HCT116 (cell line): Measurements from ENCODE around the gene EYA4. TPM values are rescaled to one million over a fixed set of nuclear protein-coding genes. Genes with fewer than 3 reads are reported as not detected.

Source experiments
- ATAC-seq: fragments of 200-7000 bp; cut with Tn5 transposase; 2 replicates; pipeline ENCODE4 v1.9.1; 2020; ENCODE audit warnings: mild to moderate bottlenecking, moderate library complexity
- BruUV-seq: library from RNA; stranded (reverse); fragments of 400-500 nt; replicated peaks from 2 replicates; lab custom pipeline; 2021; lab: Mats Ljungman, UMichigan
- CTCF ChIA-PET: fragments of 300-600 bp; sonication (Branson Sonifier 250); formaldehyde crosslinking; loops from one replicate; lab custom pipeline; 2021; ENCODE audit warnings: antibody characterized with exemption; lab: Charles Lee
- POLR2A ChIA-PET: fragments of 300-600, 350-600 bp; sonication (Branson Sonifier 250); formaldehyde crosslinking; loops from one replicate; lab custom pipeline; 2021; ENCODE audit warnings: antibody characterized with exemption; lab: Charles Lee
- RAD21 ChIA-PET, 2 experiments: fragments of 300-600 bp; sonication (Branson Sonifier 250); formaldehyde crosslinking; loops; one replicate each; lab custom pipeline; 2023; ENCODE audit warnings: low total read pairs in 2 of 2; ENCODE audit not compliant: uncharacterized antibody in 2 of 2, unreplicated experiment in 2 of 2, low non-redundant PET in 1 of 2; lab: Charles Lee
- DNase-seq: peaks from one replicate; pipeline ENCODE4 v3.0.0-alpha.2; 2010; ENCODE audit warnings: low read depth, low spot score
- H2AFZ ChIP-seq: fragments of 200-600 bp; shearing (Covaris generic), sonication (generic); 2 replicates; pipeline ENCODE4 v1.6.1; 2017; ENCODE audit warnings: low read depth, mixed run types, mixed read lengths, antibody characterized with exemption, low read length; ENCODE audit not compliant: poor library complexity, severe bottlenecking
- H3K27ac ChIP-seq: 2 replicates; pipeline ENCODE4 v1.5.1; 2012; ENCODE audit warnings: low read depth, low read length
- H3K27me3 ChIP-seq: fragments of 200-600 bp; sonication (generic); 2 replicates; pipeline ENCODE4 v1.6.1; 2016; ENCODE audit warnings: mixed run types, low read length, mixed read lengths; ENCODE audit not compliant: insufficient read depth
- H3K36me3 ChIP-seq, 2 experiments: fragments of 200-500 bp in 1 of 2; fragments of 200-600 bp in 1 of 2; sonication (Bioruptor generic) in 1 of 2; sonication (generic) in 1 of 2; 2 replicates each; pipeline versions ENCODE4 v1.5.1 to v1.6.1; 2014 to 2016; ENCODE audit warnings: low read length in 2 of 2, inconsistent platforms in 1 of 2, mixed read lengths in 1 of 2, mixed run types in 1 of 2; ENCODE audit not compliant: insufficient read depth in 2 of 2, control insufficient read depth in 1 of 2
- H3K4me1 ChIP-seq, 2 experiments: fragments of 200-600 bp in 1 of 2; sonication (generic) in 1 of 2; 2 replicates each; pipeline versions ENCODE4 v1.5.1 to v1.6.1; 2012 to 2017; ENCODE audit warnings: low read length in 2 of 2, inconsistent platforms in 1 of 2, mild to moderate bottlenecking in 1 of 2, mixed read lengths in 1 of 2, mixed run types in 1 of 2, moderate library complexity in 1 of 2; ENCODE audit not compliant: insufficient read depth in 2 of 2, control insufficient read depth in 1 of 2
- H3K4me2 ChIP-seq: fragments of 200-600 bp; sonication (generic); 2 replicates; pipeline ENCODE4 v1.6.1; 2017; ENCODE audit warnings: mixed run types, low read length, mixed read lengths
- H3K4me3 ChIP-seq, 2 experiments: fragments of 200-600 bp in 1 of 2; sonication (generic) in 1 of 2; replicated peaks in 1 of 2; 2 replicates each; pipeline ENCODE4 v1.5.1; 2011 to 2016; ENCODE audit warnings: low read length in 2 of 2, control low read depth in 1 of 2, low read depth in 1 of 2, mild to moderate bottlenecking in 1 of 2, mixed read lengths in 1 of 2, mixed run types in 1 of 2
- H3K79me2 ChIP-seq: fragments of 200-600 bp; sonication (generic); 2 replicates; pipeline ENCODE4 v1.6.1; 2017; ENCODE audit warnings: mild to moderate bottlenecking, mixed run types, low read length, moderate library complexity, mixed read lengths; ENCODE audit not compliant: insufficient read depth
- H3K9ac ChIP-seq: fragments of 200-600 bp; sonication (generic); 2 replicates; pipeline ENCODE4 v1.6.1; 2016; ENCODE audit warnings: low read length, mixed read lengths
- H3K9me2 ChIP-seq: fragments of 200-600 bp; sonication (generic), shearing (Covaris generic); 2 replicates; pipeline ENCODE4 v1.6.1; 2017; ENCODE audit warnings: mixed run types, mild to moderate bottlenecking, moderate library complexity; ENCODE audit not compliant: insufficient read depth
- H3K9me3 ChIP-seq, 2 experiments: fragments of 200-500 bp in 1 of 2; fragments of 200-600 bp in 1 of 2; sonication (Bioruptor generic) in 1 of 2; sonication (generic) in 1 of 2; 2 replicates each; pipeline ENCODE4 v1.6.1; 2014 to 2017; ENCODE audit warnings: low read length in 2 of 2, mixed read lengths in 2 of 2, inconsistent platforms in 1 of 2, low read depth in 1 of 2, mild to moderate bottlenecking in 1 of 2, mixed run types in 1 of 2, moderate library complexity in 1 of 2; ENCODE audit not compliant: control insufficient read depth in 1 of 2, insufficient read depth in 1 of 2
- H4K20me1 ChIP-seq: fragments of 200-600 bp; sonication (generic), shearing (Covaris generic); 2 replicates; pipeline ENCODE4 v1.6.1; 2017; ENCODE audit warnings: mixed run types, mild to moderate bottlenecking, moderate library complexity; ENCODE audit not compliant: insufficient read depth
- CEBPB ChIP-seq: IDR thresholded peaks from 2 replicates; pipeline ENCODE4 v1.6.1; 2012; ENCODE audit warnings: low read depth
- EGR1 ChIP-seq: IDR thresholded peaks from 2 replicates; pipeline ENCODE4 v1.6.1; 2012; ENCODE audit warnings: low read depth
- EZH2 ChIP-seq: fragments of 200-600 bp; sonication (generic); IDR thresholded peaks from 2 replicates; pipeline ENCODE4 v1.6.1; 2017; ENCODE audit warnings: antibody characterized with exemption, mixed run types
- EZH2phosphoT487 ChIP-seq: fragments of 200-600 bp; IDR thresholded peaks from 2 replicates; pipeline ENCODE4 v1.6.1; 2018; ENCODE audit warnings: antibody characterized with exemption, borderline replicate concordance
- FOSL1 ChIP-seq: IDR thresholded peaks from 2 replicates; pipeline ENCODE4 v1.6.1; 2012; ENCODE audit warnings: low read depth
- POLR2A ChIP-seq: IDR thresholded peaks from 2 replicates; pipeline ENCODE4 v1.7.0; 2011; ENCODE audit warnings: borderline replicate concordance; ENCODE audit not compliant: insufficient read depth, insufficient read length; ENCODE audit errors: extremely low read depth
- POLR2AphosphoS5 ChIP-seq: IDR thresholded peaks from 2 replicates; pipeline ENCODE4 v1.6.1; 2011; ENCODE audit warnings: mild to moderate bottlenecking, low read depth, low read length, moderate library complexity
- SIN3A ChIP-seq: IDR thresholded peaks from 2 replicates; pipeline ENCODE4 v1.6.1; 2012; ENCODE audit warnings: low read depth
- SP1 ChIP-seq: IDR thresholded peaks from 2 replicates; pipeline ENCODE4 v1.6.1; 2012; ENCODE audit warnings: low read depth
- SRF ChIP-seq: IDR thresholded peaks from 2 replicates; pipeline ENCODE4 v1.6.1; 2012; ENCODE audit warnings: low read depth
- TCF7L2 ChIP-seq: IDR thresholded peaks from 2 replicates; pipeline ENCODE4 v1.7.0; 2011; ENCODE audit warnings: borderline replicate concordance, inconsistent platforms; ENCODE audit not compliant: insufficient read depth, insufficient read length; ENCODE audit errors: extremely low read depth
- ZFX ChIP-seq: fragments of 450-650 bp; IDR thresholded peaks from 2 replicates; pipeline ENCODE4 v1.6.1; 2017
- ZNF274 ChIP-seq: fragments of 200-500 bp; sonication (Bioruptor generic); IDR thresholded peaks from 2 replicates; pipeline ENCODE4 v1.6.1; 2014; ENCODE audit warnings: mild to moderate bottlenecking, low read depth, low read length, inconsistent platforms
- intact Hi-C: fragments of 100-400 bp; cut with micrococcal nuclease; formaldehyde crosslinking; loops from 2 replicates; pipeline ENCODE4 v1.10.0; 2022
- total RNA-seq: library from RNA; stranded (reverse); gene quantifications from one replicate; pipeline ENCODE4 v1.2.1, GENCODE V29; 2021; ENCODE audit not compliant: unreplicated experiment
- TF ChIP-seq, protein P1 (sequence below): IDR thresholded peaks from 2 replicates; pipeline ENCODE4 v1.6.1; 2012; ENCODE audit warnings: low read depth
- TF ChIP-seq, protein P2 (sequence below): IDR thresholded peaks from 2 replicates; pipeline ENCODE4 v1.6.1; 2012
- TF ChIP-seq, protein P3 (sequence below): IDR thresholded peaks from 2 replicates; pipeline ENCODE4 v1.6.1; 2012
- TF ChIP-seq, protein P4 (sequence below), 3 experiments: fragments of 200-600 bp in 1 of 3; sonication (generic) in 1 of 3; IDR thresholded peaks in 2 of 3; conservative IDR thresholded peaks in 1 of 3; 2 replicates each; pipeline ENCODE4 v1.5.1; 2012 to 2017; ENCODE audit warnings: low read depth in 2 of 3, low read length in 2 of 3, antibody characterized with exemption in 1 of 3, borderline replicate concordance in 1 of 3, control low read depth in 1 of 3, mild to moderate bottlenecking in 1 of 3, mixed read lengths in 1 of 3, mixed run types in 1 of 3, moderate library complexity in 1 of 3; ENCODE audit not compliant: insufficient read depth in 1 of 3
- TF ChIP-seq, protein P5 (sequence below): IDR thresholded peaks from 2 replicates; pipeline ENCODE4 v1.6.1; 2011; ENCODE audit warnings: mild to moderate bottlenecking, low read length, moderate library complexity; ENCODE audit not compliant: insufficient replicate concordance; ENCODE audit errors: extremely low read depth

EYA4 gene
- total RNA-seq, 1 experiment from 2014 or later: not detected

DNA sequence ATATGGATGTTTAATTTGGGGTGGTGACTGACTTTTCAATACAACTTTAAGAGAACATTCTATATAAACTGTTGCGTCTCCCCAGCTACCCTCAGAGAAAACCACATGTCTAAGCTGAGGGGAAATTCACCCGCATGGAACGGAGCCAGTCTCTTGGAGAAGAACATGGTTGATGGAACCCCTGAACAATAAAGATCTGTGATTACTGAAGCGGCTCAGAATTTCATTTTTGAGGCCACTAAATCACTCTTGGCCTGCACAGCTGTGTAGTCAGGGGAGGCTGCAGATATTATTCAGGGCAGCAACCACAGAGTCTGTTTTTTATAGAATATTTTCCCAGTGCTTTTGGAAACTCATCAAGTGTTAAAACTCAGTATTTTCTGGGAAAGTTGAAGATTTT lies 73.8 kb downstream of the EYA4 start:
- no peak overlapping the region for H3K27ac ChIP-seq
- no peaks in the 10 kb centered on the region for H3K9me2 ChIP-seq
- intact Hi-C loops: no loop called here
- no peak overlapping the region for H2AFZ ChIP-seq
- peaks cover 18% of the 10 kb centered on the region; the same call in 1 of the 2 replicates for H3K27me3 ChIP-seq
- CTCF ChIA-PET: no interaction called here
- RAD21 ChIA-PET: no interaction called here
- H4K20me1 ChIP-seq: no peaks in the 10 kb centered on the region
- BruUV-seq: no TSS peak
- H3K4me3 ChIP-seq: no peak overlapping the region
- DNase-seq: no peak
- POLR2A ChIA-PET: no interaction called here
- no peaks in the 10 kb centered on the region for H3K79me2 ChIP-seq
- ATAC-seq: no peak
- no peak for TF ChIP-seq CEBPB
- no peak for TF ChIP-seq EZH2phosphoT487
- no peak for TF ChIP-seq EZH2
- TF ChIP-seq, protein P1, sequence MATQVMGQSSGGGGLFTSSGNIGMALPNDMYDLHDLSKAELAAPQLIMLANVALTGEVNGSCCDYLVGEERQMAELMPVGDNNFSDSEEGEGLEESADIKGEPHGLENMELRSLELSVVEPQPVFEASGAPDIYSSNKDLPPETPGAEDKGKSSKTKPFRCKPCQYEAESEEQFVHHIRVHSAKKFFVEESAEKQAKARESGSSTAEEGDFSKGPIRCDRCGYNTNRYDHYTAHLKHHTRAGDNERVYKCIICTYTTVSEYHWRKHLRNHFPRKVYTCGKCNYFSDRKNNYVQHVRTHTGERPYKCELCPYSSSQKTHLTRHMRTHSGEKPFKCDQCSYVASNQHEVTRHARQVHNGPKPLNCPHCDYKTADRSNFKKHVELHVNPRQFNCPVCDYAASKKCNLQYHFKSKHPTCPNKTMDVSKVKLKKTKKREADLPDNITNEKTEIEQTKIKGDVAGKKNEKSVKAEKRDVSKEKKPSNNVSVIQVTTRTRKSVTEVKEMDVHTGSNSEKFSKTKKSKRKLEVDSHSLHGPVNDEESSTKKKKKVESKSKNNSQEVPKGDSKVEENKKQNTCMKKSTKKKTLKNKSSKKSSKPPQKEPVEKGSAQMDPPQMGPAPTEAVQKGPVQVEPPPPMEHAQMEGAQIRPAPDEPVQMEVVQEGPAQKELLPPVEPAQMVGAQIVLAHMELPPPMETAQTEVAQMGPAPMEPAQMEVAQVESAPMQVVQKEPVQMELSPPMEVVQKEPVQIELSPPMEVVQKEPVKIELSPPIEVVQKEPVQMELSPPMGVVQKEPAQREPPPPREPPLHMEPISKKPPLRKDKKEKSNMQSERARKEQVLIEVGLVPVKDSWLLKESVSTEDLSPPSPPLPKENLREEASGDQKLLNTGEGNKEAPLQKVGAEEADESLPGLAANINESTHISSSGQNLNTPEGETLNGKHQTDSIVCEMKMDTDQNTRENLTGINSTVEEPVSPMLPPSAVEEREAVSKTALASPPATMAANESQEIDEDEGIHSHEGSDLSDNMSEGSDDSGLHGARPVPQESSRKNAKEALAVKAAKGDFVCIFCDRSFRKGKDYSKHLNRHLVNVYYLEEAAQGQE: no peak
- no peak for TF ChIP-seq FOSL1
- no peak for TF ChIP-seq SIN3A
- TF ChIP-seq, protein P2, sequence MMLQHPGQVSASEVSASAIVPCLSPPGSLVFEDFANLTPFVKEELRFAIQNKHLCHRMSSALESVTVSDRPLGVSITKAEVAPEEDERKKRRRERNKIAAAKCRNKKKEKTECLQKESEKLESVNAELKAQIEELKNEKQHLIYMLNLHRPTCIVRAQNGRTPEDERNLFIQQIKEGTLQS: no peak
- no peak for TF ChIP-seq ZNF274
- TF ChIP-seq ZFX: no peak
- no peak for TF ChIP-seq POLR2A
- TF ChIP-seq, protein P3, sequence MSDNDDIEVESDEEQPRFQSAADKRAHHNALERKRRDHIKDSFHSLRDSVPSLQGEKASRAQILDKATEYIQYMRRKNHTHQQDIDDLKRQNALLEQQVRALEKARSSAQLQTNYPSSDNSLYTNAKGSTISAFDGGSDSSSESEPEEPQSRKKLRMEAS: no peak
- no peak for TF ChIP-seq SRF
- TF ChIP-seq, protein P4, sequence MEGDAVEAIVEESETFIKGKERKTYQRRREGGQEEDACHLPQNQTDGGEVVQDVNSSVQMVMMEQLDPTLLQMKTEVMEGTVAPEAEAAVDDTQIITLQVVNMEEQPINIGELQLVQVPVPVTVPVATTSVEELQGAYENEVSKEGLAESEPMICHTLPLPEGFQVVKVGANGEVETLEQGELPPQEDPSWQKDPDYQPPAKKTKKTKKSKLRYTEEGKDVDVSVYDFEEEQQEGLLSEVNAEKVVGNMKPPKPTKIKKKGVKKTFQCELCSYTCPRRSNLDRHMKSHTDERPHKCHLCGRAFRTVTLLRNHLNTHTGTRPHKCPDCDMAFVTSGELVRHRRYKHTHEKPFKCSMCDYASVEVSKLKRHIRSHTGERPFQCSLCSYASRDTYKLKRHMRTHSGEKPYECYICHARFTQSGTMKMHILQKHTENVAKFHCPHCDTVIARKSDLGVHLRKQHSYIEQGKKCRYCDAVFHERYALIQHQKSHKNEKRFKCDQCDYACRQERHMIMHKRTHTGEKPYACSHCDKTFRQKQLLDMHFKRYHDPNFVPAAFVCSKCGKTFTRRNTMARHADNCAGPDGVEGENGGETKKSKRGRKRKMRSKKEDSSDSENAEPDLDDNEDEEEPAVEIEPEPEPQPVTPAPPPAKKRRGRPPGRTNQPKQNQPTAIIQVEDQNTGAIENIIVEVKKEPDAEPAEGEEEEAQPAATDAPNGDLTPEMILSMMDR (IDR thresholded peaks at IDR 0.05 in 2 of 3, conservative IDR thresholded peaks at IDR 0.05 in 1 of 3; ENCODE audit: borderline replicate concordance in 1 of 3, insufficient read depth in 1 of 3, low read depth in 2 of 3, low read length in 2 of 3): no peak
- TF ChIP-seq, protein P5, sequence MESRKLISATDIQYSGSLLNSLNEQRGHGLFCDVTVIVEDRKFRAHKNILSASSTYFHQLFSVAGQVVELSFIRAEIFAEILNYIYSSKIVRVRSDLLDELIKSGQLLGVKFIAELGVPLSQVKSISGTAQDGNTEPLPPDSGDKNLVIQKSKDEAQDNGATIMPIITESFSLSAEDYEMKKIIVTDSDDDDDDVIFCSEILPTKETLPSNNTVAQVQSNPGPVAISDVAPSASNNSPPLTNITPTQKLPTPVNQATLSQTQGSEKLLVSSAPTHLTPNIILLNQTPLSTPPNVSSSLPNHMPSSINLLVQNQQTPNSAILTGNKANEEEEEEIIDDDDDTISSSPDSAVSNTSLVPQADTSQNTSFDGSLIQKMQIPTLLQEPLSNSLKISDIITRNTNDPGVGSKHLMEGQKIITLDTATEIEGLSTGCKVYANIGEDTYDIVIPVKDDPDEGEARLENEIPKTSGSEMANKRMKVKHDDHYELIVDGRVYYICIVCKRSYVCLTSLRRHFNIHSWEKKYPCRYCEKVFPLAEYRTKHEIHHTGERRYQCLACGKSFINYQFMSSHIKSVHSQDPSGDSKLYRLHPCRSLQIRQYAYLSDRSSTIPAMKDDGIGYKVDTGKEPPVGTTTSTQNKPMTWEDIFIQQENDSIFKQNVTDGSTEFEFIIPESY: no peak
- TF ChIP-seq EGR1: no peak
- TF ChIP-seq SP1: no peak
- TF ChIP-seq TCF7L2: no peak
- TF ChIP-seq POLR2AphosphoS5: no peak
- H3K9me3 ChIP-seq: no peaks in the 10 kb centered on the region
- H3K36me3 ChIP-seq: no peaks in the 10 kb centered on the region
- no peak overlapping the region for H3K4me2 ChIP-seq
- no peak overlapping the region for H3K9ac ChIP-seq
- H3K4me1 ChIP-seq: no peaks in the 10 kb centered on the region
